GM08714 (cell line): ENCODE results near the gene LFNG.
A peak's percentile ranks its signal among the peaks of the same experiment; 100 is the strongest.

Experiments
- H3K4me3 ChIP-seq: fragments of 200-500 bp; sonication (Bioruptor generic); 2 replicates; pipeline ENCODE4 v1.5.1; 2014; ENCODE audit warnings: mild to moderate bottlenecking, low read length, inconsistent platforms
- ZNF274 ChIP-seq: IDR thresholded peaks from 2 replicates; pipeline ENCODE4 v1.6.1; 2012; ENCODE audit warnings: mild to moderate bottlenecking, low read depth, low read length

LFNG gene

DNA sequence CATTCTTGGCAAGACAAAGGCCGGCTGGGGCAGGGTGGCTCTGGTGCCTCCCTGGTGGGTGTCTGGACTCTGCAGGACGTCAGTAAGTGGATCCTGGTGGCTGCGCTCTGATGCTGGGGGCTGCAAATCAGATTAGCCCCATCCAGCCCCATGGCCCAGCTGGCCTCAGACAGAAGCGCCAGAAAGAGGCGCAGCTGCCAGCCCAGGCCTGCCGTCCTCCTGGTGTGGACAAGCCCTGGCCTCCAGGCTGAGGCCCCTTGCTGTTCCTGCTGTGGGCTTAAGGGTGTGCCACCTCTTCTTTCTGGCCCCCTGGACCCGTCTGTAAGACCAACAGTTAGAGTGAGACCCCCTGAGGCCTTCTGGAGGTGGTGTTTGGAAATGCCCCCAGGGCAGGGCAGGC lies 5.9 kb upstream of the LFNG start:
- H3K4me3 ChIP-seq: no peak overlapping the region
- no peak for TF ChIP-seq ZNF274

DNA sequence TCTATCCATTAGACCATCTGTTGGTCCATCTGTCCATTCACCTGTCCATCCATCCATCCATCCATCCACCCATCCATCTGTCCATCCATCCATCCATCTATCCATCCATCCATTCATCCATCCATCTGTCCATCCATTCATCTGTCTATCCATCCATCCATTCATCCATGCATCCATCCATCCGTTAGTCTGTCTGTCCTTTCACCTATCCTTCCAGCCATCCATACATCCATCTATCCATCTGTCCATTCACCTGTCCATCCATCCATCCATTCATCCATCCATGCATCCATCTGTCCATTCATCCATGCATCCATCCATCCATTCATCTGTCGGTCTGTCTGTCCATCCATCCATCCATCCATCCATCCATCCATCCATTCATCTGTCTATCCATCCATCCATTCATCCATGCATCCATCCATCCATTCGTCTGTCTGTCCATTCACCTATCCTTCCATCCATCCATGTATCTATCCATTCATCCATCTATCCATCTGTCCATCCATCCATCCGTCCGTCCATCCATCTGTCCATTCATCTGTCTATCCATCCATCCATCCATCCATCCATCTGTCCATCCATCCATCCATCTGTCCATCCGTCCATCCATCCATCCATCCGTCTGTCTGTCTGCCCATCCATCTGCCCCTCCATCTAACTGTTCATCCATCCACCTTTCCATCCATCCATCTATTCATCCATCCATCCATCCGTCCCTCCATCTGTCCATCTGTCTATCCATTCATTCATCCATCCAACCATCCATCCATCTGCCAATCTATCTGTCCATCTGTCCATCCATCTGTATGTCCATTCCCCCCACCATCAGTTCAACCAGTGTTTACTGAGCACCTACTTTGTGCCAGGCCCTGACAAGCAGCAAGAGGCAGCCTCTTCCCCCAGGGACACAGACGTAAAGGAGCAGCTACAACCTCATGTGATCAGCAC lies 4.8 kb upstream of the LFNG start:
- no peak for TF ChIP-seq ZNF274
- no peak overlapping the region for H3K4me3 ChIP-seq

- no peak for TF ChIP-seq ZNF274
- H3K4me3 ChIP-seq: no peak overlapping the region
Measured at GRCh38 chr7:2515424-2516193, 4.0 kb upstream of the LFNG start.

- H3K4me3 ChIP-seq: no peak overlapping the region
- TF ChIP-seq ZNF274: no peak
Measured at GRCh38 chr7:2516194-2516555, 3.4 kb upstream of the LFNG start.

DNA sequence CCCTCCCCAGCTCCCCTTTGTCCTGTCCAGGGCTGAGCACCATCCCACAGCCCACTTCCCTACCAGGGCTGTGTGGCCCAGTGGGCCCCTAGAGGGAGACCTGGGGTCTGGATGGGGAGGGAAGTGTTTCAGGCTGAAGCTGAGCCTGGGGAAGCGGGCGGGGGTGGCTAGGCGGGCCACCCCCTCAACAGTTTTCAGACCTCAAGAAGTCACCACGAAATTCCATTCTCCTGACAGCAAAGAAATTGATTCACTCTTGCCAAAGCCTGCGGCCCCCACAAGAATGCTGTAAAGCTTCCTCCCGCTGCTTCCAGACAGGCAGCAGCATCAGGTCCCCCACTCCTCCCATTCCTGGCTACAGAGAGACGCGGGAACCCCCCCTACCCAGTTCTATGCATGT lies 2.5 kb upstream of the LFNG start:
- H3K4me3 ChIP-seq: no peak overlapping the region
- no peak for TF ChIP-seq ZNF274

- H3K4me3 ChIP-seq: no peak overlapping the region
Measured at GRCh38 chr7:2517678-2518507, 1.7 kb upstream of the LFNG start.

GRCh38 chr7:2518737-2519118 lies 846 bp upstream of the LFNG start:
- no peak for TF ChIP-seq ZNF274
- H3K4me3 ChIP-seq: no peak overlapping the region; the same call in 1 of the 2 replicates

More at GRCh38 chr7:2517678-2518507, 1.7 kb upstream of the LFNG start:
- TF ChIP-seq ZNF274: no peak

- H3K4me3 ChIP-seq: peak overlapping the region; percentile 15; the same call in 1 of the 2 replicates
- no peak for TF ChIP-seq ZNF274
Measured at GRCh38 chr7:2520131-2520760, 672 bp downstream of the LFNG start.

DNA sequence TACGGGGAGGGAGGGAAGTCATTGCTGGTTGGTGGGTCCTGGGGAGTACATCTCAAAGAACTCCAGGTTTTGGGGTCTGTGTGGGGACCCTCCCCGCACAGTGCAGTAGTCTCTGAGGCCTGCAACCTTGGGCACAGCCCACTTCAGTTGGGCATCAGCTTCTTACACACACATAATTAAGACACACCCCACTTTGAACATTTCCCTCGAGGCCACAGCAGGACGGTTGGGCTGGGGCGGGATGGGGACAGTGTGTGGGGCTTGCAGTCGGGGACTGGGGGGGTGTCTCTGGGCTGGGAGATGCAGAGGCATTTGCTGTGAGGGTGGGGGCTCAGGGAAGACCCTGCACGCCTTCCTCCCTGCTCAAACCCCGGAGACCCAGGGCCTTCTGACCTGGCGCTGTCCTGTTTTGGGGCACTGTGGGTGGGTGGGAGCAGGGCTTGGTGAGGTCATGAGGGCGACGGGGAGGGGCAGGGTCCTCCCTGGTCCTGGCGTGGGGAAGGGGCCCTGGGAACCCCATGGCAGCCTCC lies 1.3 kb downstream of the LFNG start:
- no peak for TF ChIP-seq ZNF274
- H3K4me3 ChIP-seq: no peak overlapping the region; the same call in 1 of the 2 replicates

DNA sequence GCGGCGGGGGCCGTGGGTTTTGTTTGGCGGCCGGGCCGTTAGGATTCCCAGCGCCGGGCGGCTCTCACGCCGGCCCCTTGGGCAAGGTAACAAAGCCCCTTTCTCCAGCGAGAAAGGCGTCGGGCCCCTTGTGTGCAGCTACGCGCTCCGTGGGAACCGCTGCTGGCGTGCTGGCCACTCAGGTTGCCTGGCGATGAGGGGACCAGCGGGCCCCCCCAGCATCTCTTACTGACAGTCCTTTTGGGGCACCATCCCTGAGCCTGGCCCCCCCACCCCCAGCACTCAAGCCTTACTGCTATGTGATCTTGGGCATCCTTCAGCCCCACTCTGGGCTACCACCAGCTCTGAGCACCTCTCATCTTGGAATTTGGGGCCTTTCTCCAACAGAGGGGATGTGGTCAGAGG lies 1.8 kb downstream of the LFNG start:
- TF ChIP-seq ZNF274: no peak
- no peak overlapping the region for H3K4me3 ChIP-seq

GRCh38 chr7:2521952-2522591 lies 2.5 kb downstream of the LFNG start:
- no peak for TF ChIP-seq ZNF274
- no peak overlapping the region for H3K4me3 ChIP-seq

DNA sequence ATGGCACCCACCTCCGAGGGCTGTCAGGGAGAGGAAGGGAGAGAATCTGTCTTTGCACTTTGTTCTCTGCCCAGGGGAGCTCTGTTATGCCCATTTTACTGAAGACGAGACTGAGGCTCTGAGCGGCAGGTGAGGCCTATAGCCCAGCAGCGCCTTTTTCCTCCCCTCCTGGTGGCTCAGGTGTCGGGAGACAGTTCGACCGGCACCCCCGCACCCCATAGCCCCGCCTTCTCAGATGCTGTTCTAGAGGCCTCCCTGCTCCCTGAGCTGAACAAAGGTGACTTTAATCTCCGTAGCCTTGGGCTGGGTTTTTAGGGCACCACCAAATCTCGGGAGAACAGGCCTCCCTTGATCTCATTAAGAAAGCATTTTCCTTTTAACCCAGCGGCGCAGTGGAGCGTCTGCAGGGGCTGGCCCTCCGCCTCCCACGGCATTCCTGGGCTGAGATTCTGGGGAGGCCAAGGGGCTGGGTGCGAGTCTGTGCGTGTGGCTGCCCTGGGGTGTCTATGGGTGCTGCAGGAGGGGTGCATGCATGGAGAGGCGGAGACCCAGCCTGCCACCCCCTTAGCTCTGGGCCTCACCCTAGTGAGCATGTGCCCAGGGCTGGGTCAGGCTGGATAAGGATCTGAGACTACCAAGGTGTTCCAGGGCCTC lies 3.3 kb downstream of the LFNG start:
- no peak for TF ChIP-seq ZNF274
- H3K4me3 ChIP-seq: no peak overlapping the region
